ENCODE data around the gene PMCH. TPM values are rescaled to one million over a fixed set of nuclear protein-coding genes. Genes with fewer than 3 reads are reported as not detected.
"Not testable (repeated sequence)": the region's sequence is repeated elsewhere in the genome, so short reads cannot be mapped to it uniquely, and the experiment has no call there.

The PMCH gene
- total RNA-seq: 210 and 221 TPM in 2 replicates

DNA sequence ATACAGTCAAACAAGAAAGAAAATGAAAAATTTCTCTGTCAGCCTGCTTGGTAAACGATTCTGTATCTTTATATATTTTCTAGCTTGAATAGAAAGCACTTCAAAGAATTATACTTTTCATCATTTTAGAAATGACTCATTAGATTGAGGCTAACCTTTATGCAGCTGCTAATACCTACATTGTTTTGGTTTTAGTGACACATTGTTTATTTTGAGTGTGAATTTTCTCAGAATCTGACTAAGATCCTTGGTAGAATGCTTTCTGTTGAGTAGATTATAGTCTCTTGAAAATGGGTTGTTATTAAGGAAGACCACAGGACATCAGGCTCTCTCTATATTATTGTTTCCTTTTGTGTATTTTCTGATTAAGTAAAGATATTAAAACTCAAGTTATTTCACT lies at the start of gene PMCH:
TSS of gene PMCH (minus strand) at position 45 of the 400 bp plus-strand sequence. CDS start 63 bp downstream, outside the sequence.
- DNase-seq (ENCODE audit: low spot score): no peak
- peaks cover 38% of the 10 kb centered on the region for H3K4me1 Mint-ChIP-seq (ENCODE audit: low read depth)
- peak within 1 kb of the TSS; percentile 63 for H3K4me3 Mint-ChIP-seq (ENCODE audit: low read depth)
- peaks cover 37% of the 10 kb centered on the region for H3K36me3 Mint-ChIP-seq (ENCODE audit: low read depth)
- intact Hi-C loops (cut with micrococcal nuclease): loop anchor here (1.0 to 10.0 kb wide), 9 partner anchors 9 to 531 kb away; partner anchors contain the start of genes NUP37, PARPBP and WASHC3
- peak within 1 kb of the TSS; percentile 73 for H3K27ac Mint-ChIP-seq
- H3K27me3 Mint-ChIP-seq (ENCODE audit: low read depth): no peaks in the 10 kb centered on the region
- no peaks in the 10 kb centered on the region for H3K9me3 Mint-ChIP-seq

GRCh38 chr12:102240859-102241258 lies 43.2 kb upstream of the PMCH start:
- not testable (repeated sequence) for H3K4me1 Mint-ChIP-seq (ENCODE audit: low read depth)

GRCh38 chr12:102234599-102234998 lies 37.0 kb upstream of the PMCH start:
- no peak for DNase-seq (ENCODE audit: low spot score)
- H3K27ac Mint-ChIP-seq: no peak overlapping the region
- H3K9me3 Mint-ChIP-seq: no peaks in the 10 kb centered on the region
- intact Hi-C loops (cut with micrococcal nuclease): no loop called here
- H3K27me3 Mint-ChIP-seq (ENCODE audit: low read depth): peaks cover 18% of the 10 kb centered on the region
- H3K4me1 Mint-ChIP-seq (ENCODE audit: low read depth): no peaks in the 10 kb centered on the region
- H3K4me3 Mint-ChIP-seq (ENCODE audit: low read depth): no peak overlapping the region
- H3K36me3 Mint-ChIP-seq (ENCODE audit: low read depth): no peaks in the 10 kb centered on the region

More at GRCh38 chr12:102240859-102241258, 43.2 kb upstream of the PMCH start:
- intact Hi-C loops (cut with micrococcal nuclease); H3K36me3 Mint-ChIP-seq (ENCODE audit: low read depth); H3K9me3 Mint-ChIP-seq; H3K27me3 Mint-ChIP-seq (ENCODE audit: low read depth); H3K4me3 Mint-ChIP-seq (ENCODE audit: low read depth); H3K27ac Mint-ChIP-seq; DNase-seq (ENCODE audit: low spot score): not testable (repeated sequence)

- Mint-ChIP-seq H3K9me3 (no peaks in the 10 kb centered on the region), H3K27ac (no peak overlapping the region), H3K4me3 (ENCODE audit: low read depth) (no peak overlapping the region), H3K36me3 (ENCODE audit: low read depth) (no peaks in the 10 kb centered on the region), H3K4me1 (ENCODE audit: low read depth) (no peaks in the 10 kb centered on the region), H3K27me3 (ENCODE audit: low read depth) (peaks cover 22% of the 10 kb centered on the region)
- DNase-seq (ENCODE audit: low spot score): no peak
- intact Hi-C loops (cut with micrococcal nuclease): no loop called here
These were observed 34.8 kb upstream of the PMCH start for GRCh38 chr12:102232446-102232845.

GRCh38 chr12:102232036-102232435 lies 34.4 kb upstream of the PMCH start:
- H3K9me3 Mint-ChIP-seq: no peaks in the 10 kb centered on the region
- no peak for DNase-seq (ENCODE audit: low spot score)
- no peak overlapping the region for H3K4me3 Mint-ChIP-seq (ENCODE audit: low read depth)
- no peaks in the 10 kb centered on the region for H3K36me3 Mint-ChIP-seq (ENCODE audit: low read depth)
- H3K27me3 Mint-ChIP-seq (ENCODE audit: low read depth): peaks cover 22% of the 10 kb centered on the region
- no peak overlapping the region for H3K27ac Mint-ChIP-seq
- intact Hi-C loops (cut with micrococcal nuclease): no loop called here
- H3K4me1 Mint-ChIP-seq (ENCODE audit: low read depth): no peaks in the 10 kb centered on the region

- DNase-seq (ENCODE audit: low spot score): no peak
- no peaks in the 10 kb centered on the region for H3K36me3 Mint-ChIP-seq (ENCODE audit: low read depth)
- no peaks in the 10 kb centered on the region for H3K4me1 Mint-ChIP-seq (ENCODE audit: low read depth)
- peaks cover 14% of the 10 kb centered on the region for H3K27me3 Mint-ChIP-seq (ENCODE audit: low read depth)
- no peak overlapping the region for H3K4me3 Mint-ChIP-seq (ENCODE audit: low read depth)
- H3K27ac Mint-ChIP-seq: no peak overlapping the region
- intact Hi-C loops (cut with micrococcal nuclease): no loop called here
- no peaks in the 10 kb centered on the region for H3K9me3 Mint-ChIP-seq
These were observed 30.3 kb upstream of the PMCH start for GRCh38 chr12:102227954-102228353.

- Mint-ChIP-seq H3K9me3 (no peaks in the 10 kb centered on the region), H3K27me3 (ENCODE audit: low read depth) (no peaks in the 10 kb centered on the region), H3K36me3 (ENCODE audit: low read depth) (no peaks in the 10 kb centered on the region), H3K4me1 (ENCODE audit: low read depth) (no peaks in the 10 kb centered on the region), H3K4me3 (ENCODE audit: low read depth) (no peak overlapping the region), H3K27ac (no peak overlapping the region)
- intact Hi-C loops (cut with micrococcal nuclease): no loop called here
- DNase-seq (ENCODE audit: low spot score): no peak
These were observed 23.1 kb upstream of the PMCH start for GRCh38 chr12:102220736-102221135.

- DNase-seq (ENCODE audit: low spot score): no peak
- no peak overlapping the region for H3K27ac Mint-ChIP-seq
- no peaks in the 10 kb centered on the region for H3K27me3 Mint-ChIP-seq (ENCODE audit: low read depth)
- H3K4me1 Mint-ChIP-seq (ENCODE audit: low read depth): no peaks in the 10 kb centered on the region
- intact Hi-C loops (cut with micrococcal nuclease): no loop called here
- no peak overlapping the region for H3K4me3 Mint-ChIP-seq (ENCODE audit: low read depth)
- H3K36me3 Mint-ChIP-seq (ENCODE audit: low read depth): no peaks in the 10 kb centered on the region
- no peaks in the 10 kb centered on the region for H3K9me3 Mint-ChIP-seq
These were observed 18.5 kb upstream of the PMCH start for GRCh38 chr12:102215992-102216691.

GRCh38 chr12:102204025-102204424 lies 6.4 kb upstream of the PMCH start:
- peaks cover 37% of the 10 kb centered on the region for H3K9me3 Mint-ChIP-seq
- DNase-seq (ENCODE audit: low spot score): no peak
- H3K36me3 Mint-ChIP-seq (ENCODE audit: low read depth): peaks cover 75% of the 10 kb centered on the region
- no peaks in the 10 kb centered on the region for H3K27me3 Mint-ChIP-seq (ENCODE audit: low read depth)
- intact Hi-C loops (cut with micrococcal nuclease): loop anchor here (1.0 to 5.0 kb wide), 3 partner anchors 22 to 280 kb away; no protein-coding TSS in a partner anchor
- H3K4me3 Mint-ChIP-seq (ENCODE audit: low read depth): no peak overlapping the region
- H3K27ac Mint-ChIP-seq: peak overlapping the region; percentile 86
- H3K4me1 Mint-ChIP-seq (ENCODE audit: low read depth): peaks cover 44% of the 10 kb centered on the region

- Mint-ChIP-seq H3K36me3 (ENCODE audit: low read depth) (peaks cover 61% of the 10 kb centered on the region), H3K4me1 (ENCODE audit: low read depth) (peaks cover 45% of the 10 kb centered on the region), H3K9me3 (peaks cover 23% of the 10 kb centered on the region), H3K4me3 (ENCODE audit: low read depth) (no peak overlapping the region), H3K27ac (no peak overlapping the region), H3K27me3 (ENCODE audit: low read depth) (no peaks in the 10 kb centered on the region)
- intact Hi-C loops (cut with micrococcal nuclease): loop anchor here (5.0 kb wide), 1 partner anchor 220 kb away; no protein-coding TSS in a partner anchor
- no peak for DNase-seq (ENCODE audit: low spot score)
These were observed 4.9 kb upstream of the PMCH start for GRCh38 chr12:102202556-102202955.

DNA sequence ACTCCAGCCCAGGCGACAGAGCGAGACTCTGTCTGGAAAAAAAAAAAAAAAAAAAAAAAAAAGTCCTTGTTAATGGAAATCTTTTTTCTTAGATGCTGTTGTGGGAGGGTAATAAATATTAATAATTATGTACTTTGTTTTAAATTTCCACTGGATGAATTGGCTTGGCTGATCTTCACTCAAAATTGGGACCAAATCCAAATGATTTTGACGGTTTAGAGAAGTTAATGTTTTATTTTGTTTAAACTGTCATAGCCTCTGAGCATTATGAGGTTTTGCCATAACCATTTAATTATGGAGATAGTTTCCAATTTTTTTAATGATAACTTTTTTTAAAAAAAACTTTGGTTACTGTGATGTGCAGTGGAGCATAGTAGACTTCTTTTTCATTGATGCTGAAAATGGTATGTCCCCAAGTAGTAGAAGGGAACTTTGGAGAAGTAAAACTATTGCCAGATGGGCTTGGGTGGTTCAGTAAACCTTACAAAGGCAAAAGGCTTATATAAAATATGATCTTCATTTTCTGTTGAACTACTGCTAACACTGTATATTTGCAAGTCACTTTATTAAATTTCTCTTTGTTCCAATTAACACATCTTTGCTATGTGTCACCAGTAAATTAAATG lies 3.9 kb upstream of the PMCH start:
- Mint-ChIP-seq H3K9me3 (peaks cover 18% of the 10 kb centered on the region), H3K27ac (no peak overlapping the region), H3K27me3 (ENCODE audit: low read depth) (no peaks in the 10 kb centered on the region), H3K4me3 (ENCODE audit: low read depth) (no peak overlapping the region), H3K36me3 (ENCODE audit: low read depth) (peaks cover 58% of the 10 kb centered on the region), H3K4me1 (ENCODE audit: low read depth) (peaks cover 54% of the 10 kb centered on the region)
- no peak for DNase-seq (ENCODE audit: low spot score)
- intact Hi-C loops (cut with micrococcal nuclease): loop anchor here (5.0 kb wide), 1 partner anchor 221 kb away; no protein-coding TSS in a partner anchor

- peak overlapping the region; percentile 59 for H3K4me3 Mint-ChIP-seq (ENCODE audit: low read depth)
These were observed 1.8 kb downstream of the PMCH start for GRCh38 chr12:102195826-102196225.

GRCh38 chr12:102182635-102183034 lies 15.0 kb downstream of the PMCH start:
- Mint-ChIP-seq H3K36me3 (ENCODE audit: low read depth) (peaks cover 57% of the 10 kb centered on the region), H3K4me3 (ENCODE audit: low read depth) (no peak overlapping the region), H3K9me3 (no peaks in the 10 kb centered on the region), H3K27ac (peak overlapping the region; percentile 73), H3K27me3 (ENCODE audit: low read depth) (no peaks in the 10 kb centered on the region), H3K4me1 (ENCODE audit: low read depth) (peaks cover 11% of the 10 kb centered on the region)
- intact Hi-C loops (cut with micrococcal nuclease): loop anchor here (1.0 to 5.0 kb wide), 4 partner anchors 14 to 120 kb away; partner anchors contain the start of genes PMCH and WASHC3
- no peak for DNase-seq (ENCODE audit: low spot score)

More at GRCh38 chr12:102195826-102196225, 1.8 kb downstream of the PMCH start:
- Mint-ChIP-seq H3K27ac (peak overlapping the region; percentile 44), H3K4me1 (ENCODE audit: low read depth) (peaks cover 35% of the 10 kb centered on the region), H3K27me3 (ENCODE audit: low read depth) (no peaks in the 10 kb centered on the region), H3K9me3 (no peaks in the 10 kb centered on the region), H3K36me3 (ENCODE audit: low read depth) (peaks cover 27% of the 10 kb centered on the region)
- intact Hi-C loops (cut with micrococcal nuclease): loop anchor here (5.0 to 10.0 kb wide), 4 partner anchors 106 to 401 kb away; partner anchors contain the start of gene WASHC3
- DNase-seq (ENCODE audit: low spot score): no peak
